A549 treated with dexamethasone at 1 μM for 4 hours (cell line): ENCODE measurements around the gene KCNC2. TPM values are rescaled to one million over a fixed set of nuclear protein-coding genes. Genes with fewer than 3 reads are reported as not detected.

Source experiments
- total RNA-seq: library from RNA; stranded (reverse); fragments of 200-300 nt; extraction: Qiagen RNA extraction; gene quantifications from 5 replicates; pipeline ENCODE4 v1.2.3, GENCODE V29; 2022

KCNC2 gene
- total RNA-seq: not detected in 5 replicates

DNA sequence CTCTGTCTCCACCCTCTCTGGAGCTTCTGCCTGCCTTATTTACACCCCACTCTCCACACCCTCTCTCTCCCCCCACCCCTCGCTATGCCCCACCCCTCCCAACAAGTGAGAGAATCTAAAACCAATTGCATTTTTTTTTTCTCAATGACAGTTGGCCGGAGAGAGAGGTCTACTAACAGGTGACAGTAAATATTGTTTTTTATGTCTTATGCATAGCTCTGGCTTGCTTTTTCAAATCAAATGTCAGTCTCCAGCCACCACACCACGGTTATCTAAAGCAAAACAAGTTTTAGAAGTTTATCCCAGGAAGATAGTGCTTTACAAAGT is at the start of gene KCNC2:
Gene KCNC2 (minus strand): TSS at position 28 of the 327 bp plus-strand sequence.

Other genes starting within 250 kb of the KCNC2 start
- 0.57 to 1.4 TPM (median 1.2 TPM) in 5 replicates for gene CAPS2, start 120.5 kb upstream of the KCNC2 start, total RNA-seq
- not detected in 5 replicates for gene GLIPR1L1, start 124.8 kb upstream of the KCNC2 start, total RNA-seq
- 0.08 to 0.25 TPM (median 0.11 TPM) in 5 replicates for gene GLIPR1L2, start 181.2 kb upstream of the KCNC2 start, total RNA-seq